Suprapubic skin (tissue), 4 donors: Measurements from ENCODE around the gene XIAP. TPM values are rescaled to one million over a fixed set of nuclear protein-coding genes. Genes with fewer than 3 reads are reported as not detected.

Experiments used
- DNase-seq, 2 donors: peaks; one replicate each; pipeline ENCODE4 v3.0.0-alpha.2; 2019; ENCODE audit warnings: low spot score in 2 of 2
- H3K27ac ChIP-seq: fragments of 200-600 bp; sonication (generic); one replicate; pipeline ENCODE4 v1.5.1; 2019
- H3K27me3 ChIP-seq: fragments of 200-600 bp; sonication (generic); one replicate; pipeline ENCODE4 v1.5.1; 2019
- H3K36me3 ChIP-seq: fragments of 200-600 bp; sonication (generic); one replicate; pipeline ENCODE4 v1.5.1; 2019
- H3K4me1 ChIP-seq: fragments of 200-600 bp; sonication (generic); one replicate; pipeline ENCODE4 v1.5.1; 2019
- H3K4me3 ChIP-seq: fragments of 200-600 bp; sonication (generic); one replicate; pipeline ENCODE4 v1.5.1; 2019; ENCODE audit warnings: mild to moderate bottlenecking
- H3K9me3 ChIP-seq: fragments of 200-600 bp; sonication (generic); one replicate; pipeline ENCODE4 v1.5.1; 2019
- CTCF ChIP-seq, 2 donors: fragments of 200-600 bp in 1 of 2; fragments of 450-650 bp in 1 of 2; sonication (generic) in 1 of 2; IDR thresholded peaks; one replicate each; pipeline ENCODE4 v1.5.1; 2016 to 2019; ENCODE audit warnings: antibody characterized with exemption in 2 of 2, mild to moderate bottlenecking in 1 of 2, moderate library complexity in 1 of 2
- EP300 ChIP-seq: sonication (generic); formaldehyde crosslinking; IDR thresholded peaks from one replicate; pipeline ENCODE4 v1.6.1; 2017; ENCODE audit warnings: antibody characterized with exemption
- POLR2A ChIP-seq, 2 donors: fragments of 450-650 bp; IDR thresholded peaks; one replicate each; pipeline ENCODE4 v1.6.1; 2017; ENCODE audit warnings: antibody characterized with exemption in 2 of 2, mild to moderate bottlenecking in 2 of 2, moderate library complexity in 2 of 2
- POLR2AphosphoS5 ChIP-seq, 3 donors: sonication (generic); formaldehyde crosslinking; IDR thresholded peaks; one replicate each; pipeline ENCODE4 v1.6.1; 2017; ENCODE audit warnings: antibody characterized with exemption in 3 of 3
- WGBS: methylation state at CpG from one replicate; pipeline ENCODE4 v1.1.5; 2018; 5-methylcytosine and 5-hydroxymethylcytosine counted together
- total RNA-seq, 4 donors: library from RNA; depleted of rRNA; stranded (reverse); fragments of >200 nt; gene quantifications; one replicate each; pipeline ENCODE4 v1.1.0, GENCODE V29; 2016

Gene XIAP
- total RNA-seq, 4 donors from 2014 or later = 20.9 to 27.6 (median 24.4) TPM

- H3K4me1 ChIP-seq = peaks cover 6% of the 10 kb centered on the region
- no peak for DNase-seq
- H3K27me3 ChIP-seq = no peaks in the 10 kb centered on the region
- no peaks in the 10 kb centered on the region for H3K36me3 ChIP-seq
- 42% methylated on average over 4 of the region's 4 CpGs for WGBS
- no peak for TF ChIP-seq POLR2AphosphoS5 (IDR thresholded peaks at IDR 0.05)
- TF ChIP-seq POLR2A (IDR thresholded peaks at IDR 0.05) = no peak
- no peak for TF ChIP-seq CTCF (IDR thresholded peaks at IDR 0.05)
- no peak for TF ChIP-seq EP300
- peak overlapping the region; percentile 67 for H3K4me3 ChIP-seq
- peak overlapping the region; percentile 98 for H3K27ac ChIP-seq
- no peaks in the 10 kb centered on the region for H3K9me3 ChIP-seq
Observed at GRCh38 chrX:123860983-123861382, 1.1 kb downstream of the XIAP start.

GRCh38 chrX:123869488-123869887 is 9.6 kb downstream of the XIAP start:
- H3K27me3 ChIP-seq = no peaks in the 10 kb centered on the region
- no peak overlapping the region for H3K4me3 ChIP-seq
- WGBS = 78% methylated on average over 1 of the region's 1 CpG
- no peaks in the 10 kb centered on the region for H3K9me3 ChIP-seq
- DNase-seq = no peak
- H3K4me1 ChIP-seq = no peaks in the 10 kb centered on the region
- H3K27ac ChIP-seq = no peak overlapping the region
- no peaks in the 10 kb centered on the region for H3K36me3 ChIP-seq
- no peak for TF ChIP-seq EP300
- TF ChIP-seq CTCF (IDR thresholded peaks at IDR 0.05) = no peak
- no peak for TF ChIP-seq POLR2A (IDR thresholded peaks at IDR 0.05)

- Histone ChIP-seq H3K9me3 (no peaks in the 10 kb centered on the region), H3K36me3 (no peaks in the 10 kb centered on the region), H3K4me3 (no peak overlapping the region), H3K27me3 (no peaks in the 10 kb centered on the region), H3K4me1 (no peaks in the 10 kb centered on the region), H3K27ac (no peak overlapping the region)
- TF ChIP-seq POLR2AphosphoS5 (IDR thresholded peaks at IDR 0.05) (no peak), EP300 (no peak), CTCF (IDR thresholded peaks at IDR 0.05) (no peak), POLR2A (IDR thresholded peaks at IDR 0.05) (no peak)
- WGBS = 71% methylated on average over 2 of the region's 2 CpGs
- DNase-seq = no peak
Observed at GRCh38 chrX:123871309-123871708, 11.5 kb downstream of the XIAP start.

GRCh38 chrX:123873956-123874355 is 14.1 kb downstream of the XIAP start:
- 92% methylated on average over 1 of the region's 1 CpG for WGBS
- Histone ChIP-seq H3K4me1 (peaks cover 11% of the 10 kb centered on the region), H3K27ac (no peak overlapping the region), H3K27me3 (no peaks in the 10 kb centered on the region), H3K9me3 (no peaks in the 10 kb centered on the region), H3K4me3 (no peak overlapping the region), H3K36me3 (no peaks in the 10 kb centered on the region)
- no peak for TF ChIP-seq CTCF (IDR thresholded peaks at IDR 0.05)
- no peak for DNase-seq

GRCh38 chrX:123876177-123876576 is 16.3 kb downstream of the XIAP start:
- no peak for TF ChIP-seq POLR2AphosphoS5 (IDR thresholded peaks at IDR 0.05)
- no peak for TF ChIP-seq EP300
- no peak for TF ChIP-seq POLR2A (IDR thresholded peaks at IDR 0.05)
- no peak for TF ChIP-seq CTCF (IDR thresholded peaks at IDR 0.05)

More at GRCh38 chrX:123876177-123876576, 16.3 kb downstream of the XIAP start:
- Histone ChIP-seq H3K27ac (no peak overlapping the region), H3K4me3 (no peak overlapping the region), H3K4me1 (peaks cover 12% of the 10 kb centered on the region), H3K27me3 (no peaks in the 10 kb centered on the region), H3K36me3 (no peaks in the 10 kb centered on the region), H3K9me3 (no peaks in the 10 kb centered on the region)
- WGBS = 86% methylated on average over 2 of the region's 2 CpGs
- DNase-seq = no peak
